HG03064 (cell line): ENCODE results near the gene NUDT4B.
"Not testable (repeated sequence)": the region's sequence is repeated elsewhere in the genome, so short reads cannot be mapped to it uniquely, and the experiment has no call there.

ENCODE experiments used
- ATAC-seq: cut with Tn5 transposase; IDR thresholded peaks from one replicate; pipeline ENCODE4 v1.9.1; 2021; ENCODE audit warnings: low read depth; ENCODE audit not compliant: unreplicated experiment

The NUDT4B gene

DNA sequence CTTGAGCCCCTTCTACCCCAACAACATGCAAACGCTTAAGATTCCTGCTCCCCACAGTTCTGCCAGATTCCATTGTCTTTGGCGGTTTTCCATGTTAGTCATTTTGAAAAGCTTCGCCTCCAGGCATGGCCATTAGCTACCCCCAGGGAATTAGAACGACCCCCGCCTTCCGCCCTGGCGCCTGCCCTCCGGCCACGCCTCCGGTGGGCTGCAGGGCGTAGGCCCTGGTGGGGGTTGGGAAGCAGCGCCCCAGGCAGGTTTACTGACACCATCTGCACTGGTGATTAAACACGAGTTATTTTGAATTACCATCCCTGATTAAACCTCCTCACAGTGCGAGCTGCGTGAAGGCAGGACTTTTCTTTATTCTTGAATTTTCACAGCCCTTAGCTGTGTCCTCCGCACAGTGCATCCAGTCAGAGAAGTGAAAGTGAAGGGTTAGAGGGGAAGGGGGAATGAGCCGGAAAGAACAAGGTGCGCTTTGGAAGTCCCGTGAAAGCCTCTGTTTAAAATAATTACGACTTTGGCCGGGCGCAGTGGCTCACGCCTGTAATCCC lies 43.0 kb downstream of the NUDT4B start:
- ATAC-seq, result not testable (repeated sequence)

DNA sequence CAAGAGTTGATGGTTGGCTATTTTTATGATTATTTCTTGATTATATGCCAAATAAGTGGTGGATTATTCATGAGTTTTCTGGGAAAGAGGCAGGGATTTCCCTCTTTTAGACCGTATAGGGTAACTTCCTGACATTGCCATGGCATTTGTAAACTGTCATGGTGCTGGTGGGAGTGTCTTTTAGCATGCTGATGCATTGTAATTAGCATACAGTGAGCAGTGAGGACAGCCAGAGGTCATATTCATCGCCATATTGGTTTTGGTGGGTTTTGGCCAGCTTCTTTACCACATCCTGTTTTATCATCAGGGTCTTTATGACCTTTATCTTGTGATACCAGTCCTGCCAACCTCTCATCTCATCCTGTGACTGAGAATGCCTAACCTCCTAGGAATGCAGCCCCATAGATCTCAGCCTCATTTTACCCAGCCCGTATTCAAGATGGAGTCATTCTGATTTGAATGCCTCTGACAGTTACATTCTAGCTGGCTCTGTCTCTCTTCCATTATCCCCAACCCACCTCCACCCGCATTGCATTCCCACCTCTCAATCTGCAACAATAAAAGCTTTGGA lies 45.3 kb downstream of the NUDT4B start:
- ATAC-seq, result not testable (repeated sequence)
